OCI-LY3 (cell line): ENCODE data around the gene FLOT2.

Source experiments
- EZH2phosphoT487 ChIP-seq: fragments of 200-600 bp; shearing (Covaris generic); IDR thresholded peaks from 2 replicates; pipeline ENCODE4 v1.6.1; 2018; ENCODE audit warnings: antibody characterized with exemption, mixed run types, low read depth
- TF ChIP-seq, protein P1 (sequence below): fragments of 200-600, 300-600 bp; sonication (generic); IDR thresholded peaks from 2 replicates; pipeline ENCODE4 v1.5.1; 2014; ENCODE audit warnings: antibody characterized with exemption, low read length, low read depth

DNA sequence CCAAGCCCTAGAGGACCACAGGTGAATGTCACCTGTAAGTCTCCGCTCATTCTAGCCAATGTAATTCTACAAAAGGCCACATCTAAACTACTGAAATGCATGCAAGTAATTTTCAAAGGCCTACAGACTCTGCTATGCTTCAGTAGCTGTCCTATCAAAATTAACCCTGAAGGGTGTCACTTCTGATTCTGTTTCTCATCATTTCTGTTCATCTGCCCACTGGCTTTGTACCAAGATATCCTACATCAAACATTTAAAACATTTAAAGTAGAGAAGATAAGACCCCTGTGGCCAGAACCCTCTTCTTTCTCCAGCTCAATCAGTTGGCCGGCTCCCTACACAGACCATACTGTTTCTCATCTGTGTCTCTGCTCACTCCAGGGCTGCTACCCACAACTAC lies 32.3 kb upstream of the FLOT2 start:
- TF ChIP-seq, protein P1, sequence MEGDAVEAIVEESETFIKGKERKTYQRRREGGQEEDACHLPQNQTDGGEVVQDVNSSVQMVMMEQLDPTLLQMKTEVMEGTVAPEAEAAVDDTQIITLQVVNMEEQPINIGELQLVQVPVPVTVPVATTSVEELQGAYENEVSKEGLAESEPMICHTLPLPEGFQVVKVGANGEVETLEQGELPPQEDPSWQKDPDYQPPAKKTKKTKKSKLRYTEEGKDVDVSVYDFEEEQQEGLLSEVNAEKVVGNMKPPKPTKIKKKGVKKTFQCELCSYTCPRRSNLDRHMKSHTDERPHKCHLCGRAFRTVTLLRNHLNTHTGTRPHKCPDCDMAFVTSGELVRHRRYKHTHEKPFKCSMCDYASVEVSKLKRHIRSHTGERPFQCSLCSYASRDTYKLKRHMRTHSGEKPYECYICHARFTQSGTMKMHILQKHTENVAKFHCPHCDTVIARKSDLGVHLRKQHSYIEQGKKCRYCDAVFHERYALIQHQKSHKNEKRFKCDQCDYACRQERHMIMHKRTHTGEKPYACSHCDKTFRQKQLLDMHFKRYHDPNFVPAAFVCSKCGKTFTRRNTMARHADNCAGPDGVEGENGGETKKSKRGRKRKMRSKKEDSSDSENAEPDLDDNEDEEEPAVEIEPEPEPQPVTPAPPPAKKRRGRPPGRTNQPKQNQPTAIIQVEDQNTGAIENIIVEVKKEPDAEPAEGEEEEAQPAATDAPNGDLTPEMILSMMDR: no peak
- TF ChIP-seq EZH2phosphoT487: no peak
